ENCODE measurements around the gene PTGDS.

DNA sequence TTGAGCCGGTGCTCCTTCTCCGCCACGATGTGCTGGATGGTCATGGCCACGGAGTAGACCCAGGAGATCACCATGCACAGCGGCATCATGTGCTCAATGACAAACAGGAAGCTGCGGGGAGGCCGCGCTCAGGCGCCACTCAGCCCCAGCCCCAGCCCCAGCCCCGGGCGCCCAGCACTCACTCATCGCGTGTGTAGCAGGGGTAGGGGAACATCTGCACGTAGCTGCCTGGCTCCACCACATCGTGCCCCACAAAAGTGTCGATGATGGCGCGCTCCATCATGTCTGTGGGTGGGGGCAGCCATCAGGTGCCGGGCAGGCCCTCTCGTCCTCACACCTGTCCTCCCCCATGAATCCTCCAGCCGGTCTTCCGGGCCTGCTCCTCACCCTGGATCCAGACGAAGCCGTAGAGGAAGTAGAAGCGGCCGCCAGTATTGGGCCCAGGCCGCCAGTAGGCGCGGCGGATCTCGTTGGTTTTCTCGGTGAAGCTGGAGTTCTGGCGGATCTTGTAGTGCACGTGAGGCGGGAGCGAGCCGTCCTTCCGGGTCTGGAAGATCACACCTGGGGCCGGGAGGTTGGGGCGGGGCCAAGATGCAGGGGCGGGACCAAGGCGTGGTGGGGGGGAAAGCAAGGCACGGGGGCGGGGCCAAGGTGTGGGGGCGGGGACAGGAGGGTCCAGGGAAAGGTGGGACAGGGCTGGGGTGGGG lies 40.6 kb downstream of the PTGDS start:
- TF ChIP-seq CTCF (IDR thresholded peaks at IDR 0.05; ENCODE audit: insufficient read depth, low read depth, low read length) (no peak), EZH2 (IDR thresholded peaks at IDR 0.05; ENCODE audit: insufficient read depth, low read length) (no peak)
